GM23338 (cell line): ENCODE results near the gene WNT1. TPM values are rescaled to one million over a fixed set of nuclear protein-coding genes. Genes with fewer than 3 reads are reported as not detected.
A peak's percentile ranks its signal among the peaks of the same experiment; 100 is the strongest.

ENCODE experiments used
- ATAC-seq: fragments of 200-7000 bp; cut with Tn5 transposase; 3 replicates; pipeline ENCODE4 v1.9.1; 2020
- DNase-seq: peaks from one replicate; pipeline ENCODE4 v3.0.0-alpha.2; 2015; ENCODE audit warnings: low spot score
- H2AFZ ChIP-seq: fragments of 200-600 bp; sonication (generic); 2 replicates; pipeline ENCODE4 v1.8.0; 2016; ENCODE audit warnings: antibody characterized with exemption, mild to moderate bottlenecking, moderate library complexity
- H3F3A ChIP-seq: fragments of 200-600 bp; sonication (generic); replicated peaks from 2 replicates; pipeline ENCODE4 v1.8.0; 2017; ENCODE audit warnings: antibody characterized with exemption, mixed run types, low read depth
- H3K27ac ChIP-seq: fragments of 200-600 bp; sonication (generic); 2 replicates; pipeline ENCODE4 v1.6.1; 2016; ENCODE audit warnings: low read depth
- H3K27me3 ChIP-seq: fragments of 200-600 bp; sonication (generic); 2 replicates; pipeline ENCODE4 v1.8.0; 2016; ENCODE audit warnings: mild to moderate bottlenecking, mixed run types, moderate library complexity; ENCODE audit not compliant: insufficient read depth
- H3K36me3 ChIP-seq: fragments of 200-600 bp; sonication (generic); 2 replicates; pipeline ENCODE4 v1.8.0; 2016; ENCODE audit warnings: mild to moderate bottlenecking; ENCODE audit not compliant: insufficient read depth
- H3K4me1 ChIP-seq: fragments of 200-600 bp; sonication (generic); 2 replicates; pipeline ENCODE4 v1.8.0; 2016; ENCODE audit warnings: mild to moderate bottlenecking, moderate library complexity; ENCODE audit not compliant: insufficient read depth
- H3K4me2 ChIP-seq: fragments of 200-600 bp; sonication (generic); 2 replicates; pipeline ENCODE4 v1.7.1; 2017; ENCODE audit warnings: mixed run types
- H3K4me3 ChIP-seq: fragments of 200-600 bp; sonication (generic); 2 replicates; pipeline ENCODE4 v1.6.1; 2016; ENCODE audit warnings: mixed run types
- H3K79me2 ChIP-seq: fragments of 200-600 bp; sonication (generic); replicated peaks from 2 replicates; pipeline ENCODE4 v1.8.0; 2017; ENCODE audit warnings: mild to moderate bottlenecking; ENCODE audit not compliant: insufficient read depth
- H3K9me2 ChIP-seq: fragments of 200-600 bp; sonication (generic); 2 replicates; pipeline ENCODE4 v1.8.0; 2017; ENCODE audit not compliant: insufficient read depth
- H4K20me1 ChIP-seq: fragments of 200-600 bp; sonication (generic); replicated peaks from 2 replicates; pipeline ENCODE4 v1.8.0; 2017; ENCODE audit warnings: mild to moderate bottlenecking; ENCODE audit not compliant: insufficient read depth
- H3K27ac Mint-ChIP-seq: 2 replicates; pipeline ENCODE4 v1.8.0; 2020; ENCODE audit warnings: inconsistent platforms, mild to moderate bottlenecking, moderate library complexity, mixed read lengths
- H3K27me3 Mint-ChIP-seq: 3 replicates; pipeline ENCODE4 v1.8.0; 2022; ENCODE audit warnings: low read depth, mild to moderate bottlenecking, moderate library complexity, mixed read lengths, inconsistent platforms; ENCODE audit not compliant: insufficient read depth, poor library complexity
- H3K36me3 Mint-ChIP-seq: 3 replicates; pipeline ENCODE4 v1.8.0; 2021; ENCODE audit warnings: low read depth, mild to moderate bottlenecking, inconsistent platforms, moderate library complexity, mixed read lengths
- H3K4me1 Mint-ChIP-seq: 3 replicates; pipeline ENCODE4 v1.8.0; 2020; ENCODE audit warnings: mild to moderate bottlenecking, inconsistent platforms, mixed read lengths
- H3K4me3 Mint-ChIP-seq: 3 replicates; pipeline ENCODE4 v1.8.0; 2021; ENCODE audit warnings: moderate library complexity, mild to moderate bottlenecking, inconsistent platforms, mixed read lengths
- H3K9me3 Mint-ChIP-seq: 3 replicates; pipeline ENCODE4 v1.8.0; 2020; ENCODE audit warnings: moderate library complexity, mild to moderate bottlenecking, inconsistent platforms, mixed read lengths
- CTCF ChIP-seq, 2 experiments: fragments of 200-600 bp in 1 of 2; sonication (generic) in 1 of 2; conservative IDR thresholded peaks; 2 replicates each; pipeline versions ENCODE4 v1.5.1 to v1.6.1; 2016 to 2017; ENCODE audit warnings: antibody characterized with exemption in 2 of 2, low read depth in 2 of 2, mild to moderate bottlenecking in 2 of 2, moderate library complexity in 1 of 2
- EZH2 ChIP-seq: fragments of 200-600 bp; sonication (generic); IDR thresholded peaks from one replicate; pipeline ENCODE4 v1.8.0; 2017; ENCODE audit warnings: antibody characterized with exemption, mild to moderate bottlenecking, low read depth; ENCODE audit not compliant: unreplicated experiment
- EZH2phosphoT487 ChIP-seq: fragments of 200-600 bp; sonication (generic); IDR thresholded peaks from one replicate; pipeline ENCODE4 v1.8.1; 2018; ENCODE audit warnings: antibody characterized with exemption; ENCODE audit not compliant: unreplicated experiment
- NANOG ChIP-seq: IDR thresholded peaks from 2 replicates; pipeline ENCODE4 v1.6.1; 2016; ENCODE audit warnings: antibody characterized with exemption, borderline replicate concordance
- POLR2AphosphoS5 ChIP-seq: IDR thresholded peaks from 2 replicates; pipeline ENCODE4 v1.6.1; 2016; ENCODE audit warnings: antibody characterized with exemption, low read depth
- REST ChIP-seq: IDR thresholded peaks from one replicate; pipeline ENCODE4 v1.6.1; 2018; ENCODE audit warnings: antibody characterized with exemption; ENCODE audit not compliant: unreplicated experiment
- STAT1 ChIP-seq: IDR thresholded peaks from one replicate; pipeline ENCODE4 v1.6.1; 2016; ENCODE audit warnings: antibody characterized with exemption; ENCODE audit not compliant: unreplicated experiment
- ZNF331 ChIP-seq: fragments of 250-450 bp; sonication (Bioruptor Pico); IDR thresholded peaks from 2 replicates; pipeline ENCODE4 v1.5.0; 2020; ENCODE audit warnings: low read depth, mild to moderate bottlenecking, moderate library complexity
- ZNF462 ChIP-seq: fragments of 250-450 bp; sonication (Bioruptor Pico); IDR thresholded peaks from 2 replicates; pipeline ENCODE4 v1.5.0; 2020; ENCODE audit warnings: mild to moderate bottlenecking, moderate library complexity
- polyA plus RNA-seq: library from polyadenylated mRNA; unstranded; fragments of >200 nt; fragmentation: Nextera tagmentation; extraction: Ambion mirVana; gene quantifications from 2 replicates; pipeline ENCODE4 v1.2.1, GENCODE V29; 2016
- total RNA-seq: library from RNA; depleted of rRNA; stranded (reverse); fragments of >200 nt; shearing (Covaris generic); gene quantifications from 2 replicates; pipeline ENCODE4 v1.2.3, GENCODE V29; 2014

The WNT1 gene
- total and polyA plus RNA-seq, 2 experiments from 2014 or later = not detected

GRCh38 chr12:48967991-48968390, 10.1 kb upstream of the WNT1 start:
- H4K20me1 ChIP-seq = peaks cover 7% of the 10 kb centered on the region; the same call in 1 of the 2 replicates
- H3K4me1 Mint-ChIP-seq = peaks cover 67% of the 10 kb centered on the region
- H3K4me3 Mint-ChIP-seq = peak overlapping the region; percentile 11; the same call in 1 of the 3 replicates
- H3K36me3 ChIP-seq = no peaks in the 10 kb centered on the region
- no peaks in the 10 kb centered on the region; the same call in 1 of the 3 replicates for H3K36me3 Mint-ChIP-seq
- H2AFZ ChIP-seq = no peak overlapping the region
- H3K27me3 ChIP-seq = peaks cover 75% of the 10 kb centered on the region
- no peak overlapping the region for H3K27ac Mint-ChIP-seq
- H3K4me3 ChIP-seq = 0 out of 2 replicates have a peak overlapping the region, but pooled peaks have one; percentile 55
- H3F3A ChIP-seq = peaks cover 25% of the 10 kb centered on the region
- no peak overlapping the region for H3K27ac ChIP-seq
- H3K9me3 Mint-ChIP-seq = no peaks in the 10 kb centered on the region
- no peaks in the 10 kb centered on the region for H3K9me2 ChIP-seq
- DNase-seq = no peak
- peak; percentile 6 for TF ChIP-seq EZH2
- no peak for TF ChIP-seq EZH2phosphoT487
- TF ChIP-seq REST = no peak
- ATAC-seq = no peak
- peak overlapping the region; percentile 88 for H3K4me2 ChIP-seq
- peaks cover 68% of the 10 kb centered on the region for H3K27me3 Mint-ChIP-seq
- no peaks in the 10 kb centered on the region for H3K79me2 ChIP-seq
- peaks cover 58% of the 10 kb centered on the region for H3K4me1 ChIP-seq

GRCh38 chr12:48968467-48968866, 9.7 kb upstream of the WNT1 start:
- no peaks in the 10 kb centered on the region for H3K36me3 ChIP-seq
- H3K27ac ChIP-seq = no peak overlapping the region
- H4K20me1 ChIP-seq = peaks cover 12% of the 10 kb centered on the region; the same call in 1 of the 2 replicates
- H3K27me3 ChIP-seq = peaks cover 80% of the 10 kb centered on the region
- peaks cover 72% of the 10 kb centered on the region for H3K27me3 Mint-ChIP-seq
- peaks cover 58% of the 10 kb centered on the region for H3K4me1 ChIP-seq
- H3K9me2 ChIP-seq = no peaks in the 10 kb centered on the region
- no peaks in the 10 kb centered on the region for H3K9me3 Mint-ChIP-seq
- peaks cover 25% of the 10 kb centered on the region for H3F3A ChIP-seq
- H3K4me3 ChIP-seq = peak overlapping the region; percentile 55; the same call in 1 of the 2 replicates
- H3K4me2 ChIP-seq = peak overlapping the region; percentile 88
- H3K27ac Mint-ChIP-seq = no peak overlapping the region
- TF ChIP-seq EZH2phosphoT487 = no peak
- no peak for TF ChIP-seq ZNF331 (CRISPR knock-in tag)
- TF ChIP-seq POLR2AphosphoS5 = no peak
- no peak for TF ChIP-seq CTCF (conservative IDR thresholded peaks at IDR 0.05; ENCODE audit: low read depth in 2 of 2)
- peak; percentile 37 for TF ChIP-seq EZH2
- no peak for TF ChIP-seq ZNF462 (CRISPR knock-in tag)
- no peak for TF ChIP-seq STAT1
- no peak for TF ChIP-seq NANOG
- DNase-seq = no peak
- peaks cover 67% of the 10 kb centered on the region for H3K4me1 Mint-ChIP-seq
- H2AFZ ChIP-seq = no peak overlapping the region
- H3K4me3 Mint-ChIP-seq = peak overlapping the region; percentile 11; the same call in 1 of the 3 replicates
- no peak for ATAC-seq
- H3K79me2 ChIP-seq = no peaks in the 10 kb centered on the region
- no peaks in the 10 kb centered on the region; the same call in 1 of the 3 replicates for H3K36me3 Mint-ChIP-seq
